GM18507 (cell line): ENCODE measurements around the gene WIPI1.
"Not testable (repeated sequence)": the region's sequence is repeated elsewhere in the genome, so short reads cannot be mapped to it uniquely, and the experiment has no call there.

Experiments
- DNase-seq: peaks from one replicate; pipeline ENCODE4 v3.0.0; 2011; ENCODE audit warnings: low read depth; ENCODE audit not compliant: insufficient read length; ENCODE audit errors: extremely low spot score
- FAIRE-seq: peaks from 2 replicates; lab custom pipeline; 2011; peaks lifted over from hg19 to GRCh38; lab: Jason Lieb, UNC

WIPI1 gene

DNA sequence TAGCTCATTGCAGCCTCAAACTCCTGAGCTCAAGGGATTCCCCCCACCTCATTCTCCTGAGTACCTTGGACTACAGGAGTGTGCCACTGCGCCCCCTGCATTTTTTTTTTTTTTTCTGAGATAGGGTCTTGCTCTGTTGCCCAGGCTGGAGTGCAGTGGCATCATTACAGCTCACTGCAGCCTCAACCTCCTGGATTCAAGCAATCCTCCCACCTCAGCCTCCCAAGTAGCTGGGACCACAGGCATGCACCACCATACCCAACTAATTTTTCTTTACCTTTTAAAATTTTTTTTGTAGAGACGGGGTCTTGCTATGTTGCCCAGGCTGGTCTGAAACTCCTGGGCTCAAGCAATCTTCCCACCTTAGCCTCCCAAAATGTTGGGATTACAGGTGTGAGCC lies 81.1 kb downstream of the WIPI1 start:
- DNase-seq, FAIRE-seq: not testable (repeated sequence)

DNA sequence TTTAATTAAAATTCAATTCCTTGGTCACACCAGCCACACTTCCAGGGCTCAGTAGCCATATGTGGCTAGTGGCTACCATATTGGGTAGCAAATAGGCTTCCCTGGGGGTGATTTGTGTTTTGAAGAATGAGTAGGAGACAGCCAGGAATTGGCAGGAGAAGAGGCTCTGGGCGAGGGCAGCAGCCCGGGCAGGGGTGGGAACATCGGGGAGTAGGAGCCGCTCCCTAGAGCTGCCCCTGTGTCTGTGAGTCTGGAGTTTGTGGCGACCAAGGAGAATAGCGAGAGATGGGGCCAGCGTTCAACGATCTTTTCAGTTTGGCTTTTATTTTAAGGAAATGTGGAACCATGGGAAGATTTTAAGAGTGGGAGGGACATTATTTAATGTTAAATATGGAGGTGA lies 81.7 kb downstream of the WIPI1 start:
- FAIRE-seq (no peak), DNase-seq (no peak)
